K562 (cell line): ENCODE results near the gene CATSPER4. TPM values are rescaled to one million over a fixed set of nuclear protein-coding genes. Genes with fewer than 3 reads are reported as not detected.

Source experiments
- AFF4 ChIP-seq: sonication (generic); formaldehyde crosslinking; IDR thresholded peaks from 2 replicates; pipeline ENCODE4 v1.8.0; 2023; ENCODE audit warnings: mild to moderate bottlenecking, missing genetic modification reagents
- BHLHE40 ChIP-seq: IDR thresholded peaks from 2 replicates; pipeline ENCODE4 v1.6.1; 2011; ENCODE audit warnings: low read length, improper control_type of control experiment
- CREB3 ChIP-seq: fragments of 450-650 bp; conservative IDR thresholded peaks from 2 replicates; pipeline ENCODE4 v1.6.1; 2016; ENCODE audit warnings: missing genetic modification characterization, low read depth, mild to moderate bottlenecking, missing compliant biosample characterization, moderate library complexity
- FIP1L1 ChIP-seq: fragments of 200-400 bp; formaldehyde crosslinking; IDR thresholded peaks from 2 replicates; pipeline ENCODE4 v1.6.1; 2018; ENCODE audit warnings: mild to moderate bottlenecking, low read depth, low read length; ENCODE audit not compliant: poor library complexity, severe bottlenecking
- MAFK ChIP-seq: IDR thresholded peaks from 2 replicates; pipeline ENCODE4 v1.6.1; 2011; ENCODE audit warnings: low read length, improper control_type of control experiment
- NR1H2 ChIP-seq: sonication (generic); formaldehyde crosslinking; IDR thresholded peaks from 2 replicates; pipeline ENCODE4 v1.4.0; 2020; ENCODE audit warnings: mild to moderate bottlenecking, missing genetic modification reagents
- PHF21A ChIP-seq: fragments of 450-650 bp; IDR thresholded peaks from 2 replicates; pipeline ENCODE4 v1.6.1; 2017; ENCODE audit warnings: low read depth, borderline replicate concordance
- ZBTB11 ChIP-seq, 3 experiments: fragments of 200-800 bp in 1 of 3; fragments of 250-450 bp in 1 of 3; fragments of 450-650 bp in 1 of 3; sonication (Bioruptor Pico) in 1 of 3; sonication (Bioruptor generic) in 1 of 3; formaldehyde crosslinking in 1 of 3; IDR thresholded peaks; 2 replicates each; pipeline versions ENCODE4 v1.6.1 to v1.8.0; 2016 to 2022; ENCODE audit warnings: mild to moderate bottlenecking in 2 of 3, missing genetic modification characterization in 2 of 3, missing compliant biosample characterization in 1 of 3, moderate library complexity in 1 of 3
- ZBTB7A ChIP-seq: IDR thresholded peaks from 2 replicates; pipeline ENCODE4 v1.6.1; 2011; ENCODE audit warnings: low read depth, mild to moderate bottlenecking, low read length, moderate library complexity, borderline replicate concordance; ENCODE audit not compliant: control insufficient read depth
- ZFP91 ChIP-seq: sonication (generic); formaldehyde crosslinking; IDR thresholded peaks from 2 replicates; pipeline ENCODE4 v1.8.0; 2022; ENCODE audit warnings: mild to moderate bottlenecking, missing genetic modification reagents
- ZNF395 ChIP-seq: fragments of 200-800 bp; sonication (Bioruptor generic); IDR thresholded peaks from 2 replicates; pipeline ENCODE4 v1.6.1; 2017; ENCODE audit warnings: missing genetic modification characterization, missing compliant biosample characterization
- ZNF707 ChIP-seq: fragments of 250-450 bp; sonication (Bioruptor Pico); conservative IDR thresholded peaks from 2 replicates; pipeline ENCODE4 v1.8.0; 2022; ENCODE audit warnings: inconsistent platforms, mild to moderate bottlenecking, moderate library complexity
- ZNF830 ChIP-seq: fragments of 250-450 bp; sonication (Bioruptor Pico); IDR thresholded peaks from 2 replicates; pipeline ENCODE4 v1.5.0; 2021; ENCODE audit warnings: mild to moderate bottlenecking
- polyA plus RNA-seq, 8 experiments: library from polyadenylated mRNA; depleted of rRNA in 4 of 8; stranded (reverse) in 5 of 8; unstranded in 3 of 8; fragments of >200 nt; fragmentation: Nextera tagmentation in 2 of 8; fragmentation: Illumina TruSeq in 1 of 8; extraction: Ambion mirVana in 2 of 8; extraction: Trizol in 1 of 8; gene quantifications; 2 replicates each; pipeline versions ENCODE4 v1.2.1 to v1.2.3, GENCODE V29; 2011 to 2014; ENCODE audit warnings: inconsistent platforms in 1 of 8, missing spikeins in 1 of 8
- total RNA-seq, 7 experiments: library from RNA; depleted of rRNA in 6 of 7; stranded (reverse); fragments of >200 nt in 6 of 7; fragmentation: Illumina TruSeq in 2 of 7; extraction: Trizol in 2 of 7; gene quantifications; 2 replicates each; pipeline versions ENCODE4 v1.2.1 to v1.2.3, GENCODE V29; 2011 to 2021; ENCODE audit warnings: low replicate concordance in 1 of 7

The CATSPER4 gene
- total and polyA plus RNA-seq, 9 of the 15 experiments (the other 6 are each of a cell fraction or from before 2014, with no cell fraction given), result 0.04 to 0.13 TPM; not detected in 7

GRCh38 chr1:26169669-26170471 lies 20.5 kb upstream of the CATSPER4 start, which contains the start of gene ZNF593 (continued):
- no peak for TF ChIP-seq ZNF707 (CRISPR knock-in tag)
- peak; percentile 97 for TF ChIP-seq FIP1L1
- peak; percentile 85 for TF ChIP-seq BHLHE40
- peak; percentile 95 for TF ChIP-seq AFF4 (CRISPR knock-in tag)
- 0 out of 2 replicates have a peak, but pooled peaks have one; percentile 11 for TF ChIP-seq ZNF830 (CRISPR knock-in tag)
- TF ChIP-seq PHF21A, result peak; percentile 7; the same call in 1 of the 2 replicates
- TF ChIP-seq ZFP91 (CRISPR knock-in tag), result 0 out of 2 replicates have a peak, but pooled peaks have one; percentile 52
- peak; percentile 19 for TF ChIP-seq MAFK
- peak; percentile 70 for TF ChIP-seq CREB3
- peak in 2 of 3 experiments; percentile 72 to 95; a peak in 4 of 6 replicates for TF ChIP-seq ZBTB11 (CRISPR knock-in tag; IDR thresholded peaks at IDR 0.05)
- TF ChIP-seq ZBTB7A, result peak; percentile 87; the same call in 1 of the 2 replicates
- TF ChIP-seq ZNF395 (CRISPR knock-in tag), result peak; percentile 88
- no peak for TF ChIP-seq NR1H2 (CRISPR knock-in tag)
